Stimulated activated CD4-positive, alpha-beta T cell treated with anti-CD3 and anti-CD28 coated beads, Interleukin-1b, Interleukin-23, amount 100 ng/mL, for 1 hour (primary cell): Measurements from ENCODE around the gene FOXO6.

ENCODE experiments used
- DNase-seq, 2 donors: peaks; one replicate each; pipeline ENCODE4 v3.0.0-alpha.2; 2020; ENCODE audit warnings: low read depth in 2 of 2

Gene FOXO6

GRCh38 chr1:41351262-41352151, 9.7 kb upstream of the FOXO6 start:
- no peak for DNase-seq

DNA sequence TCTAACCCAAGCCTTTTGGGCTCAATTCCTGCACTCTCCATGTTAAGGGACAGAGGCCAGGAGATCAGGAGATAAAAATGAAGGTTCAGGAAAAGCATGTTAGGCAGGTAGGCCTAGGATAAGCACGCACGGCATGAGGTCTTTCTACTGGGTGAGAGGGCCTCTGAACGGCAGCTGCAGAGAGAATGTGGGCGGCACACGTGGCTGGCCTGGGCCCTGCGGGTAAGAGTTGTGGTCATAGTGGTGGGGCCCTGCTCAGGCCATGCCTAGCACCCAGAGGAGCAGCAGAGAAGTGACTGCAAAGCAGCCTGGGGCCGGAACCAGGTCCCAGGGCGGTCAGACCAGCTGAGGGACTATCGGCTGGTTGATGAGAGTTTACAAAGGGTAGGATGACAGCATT, 7.5 kb upstream of the FOXO6 start:
- DNase-seq, result no peak

GRCh38 chr1:41354956-41355355, 6.3 kb upstream of the FOXO6 start:
- no peak for DNase-seq

GRCh38 chr1:41355356-41355755, 5.9 kb upstream of the FOXO6 start:
- DNase-seq, result no peak

- no peak for DNase-seq
These were observed 5.5 kb upstream of the FOXO6 start for GRCh38 chr1:41355761-41356160.

GRCh38 chr1:41356752-41357151, 4.5 kb upstream of the FOXO6 start:
- no peak for DNase-seq

DNA sequence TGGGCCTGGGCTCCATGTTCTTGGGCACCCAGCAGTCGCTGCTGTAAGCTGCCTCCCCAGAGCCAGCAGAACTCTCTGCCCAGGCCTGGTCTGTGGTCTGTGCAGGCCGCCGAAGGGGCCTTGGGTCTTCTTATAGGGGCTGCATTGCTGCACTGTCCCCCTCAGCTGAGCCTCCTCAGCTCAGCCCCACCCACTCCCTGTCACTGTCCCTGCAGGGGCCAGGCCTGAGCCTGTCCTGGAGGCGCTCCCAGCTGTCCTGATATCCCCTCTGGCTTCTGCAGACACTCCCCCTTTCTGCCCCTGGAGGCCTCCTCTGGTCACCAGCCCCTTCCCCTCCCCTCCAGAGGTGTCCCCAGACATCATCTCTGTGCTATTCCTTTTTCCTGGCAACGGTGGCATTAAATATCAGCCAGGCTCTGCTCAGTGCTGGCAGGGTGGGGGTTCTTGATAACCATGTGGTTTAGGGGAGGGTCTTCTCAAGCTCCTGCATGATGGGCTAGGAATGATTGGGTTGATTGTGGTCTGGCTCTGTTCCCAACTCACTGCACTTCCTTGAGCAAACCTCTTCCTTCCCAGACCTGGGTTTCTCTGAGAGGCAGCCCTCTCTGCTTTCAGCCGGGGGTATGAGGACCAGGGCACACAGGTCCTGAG, 3.7 kb upstream of the FOXO6 start:
- no peak for DNase-seq

- no peak for DNase-seq
These were observed 2.9 kb upstream of the FOXO6 start for GRCh38 chr1:41358131-41359021.

DNA sequence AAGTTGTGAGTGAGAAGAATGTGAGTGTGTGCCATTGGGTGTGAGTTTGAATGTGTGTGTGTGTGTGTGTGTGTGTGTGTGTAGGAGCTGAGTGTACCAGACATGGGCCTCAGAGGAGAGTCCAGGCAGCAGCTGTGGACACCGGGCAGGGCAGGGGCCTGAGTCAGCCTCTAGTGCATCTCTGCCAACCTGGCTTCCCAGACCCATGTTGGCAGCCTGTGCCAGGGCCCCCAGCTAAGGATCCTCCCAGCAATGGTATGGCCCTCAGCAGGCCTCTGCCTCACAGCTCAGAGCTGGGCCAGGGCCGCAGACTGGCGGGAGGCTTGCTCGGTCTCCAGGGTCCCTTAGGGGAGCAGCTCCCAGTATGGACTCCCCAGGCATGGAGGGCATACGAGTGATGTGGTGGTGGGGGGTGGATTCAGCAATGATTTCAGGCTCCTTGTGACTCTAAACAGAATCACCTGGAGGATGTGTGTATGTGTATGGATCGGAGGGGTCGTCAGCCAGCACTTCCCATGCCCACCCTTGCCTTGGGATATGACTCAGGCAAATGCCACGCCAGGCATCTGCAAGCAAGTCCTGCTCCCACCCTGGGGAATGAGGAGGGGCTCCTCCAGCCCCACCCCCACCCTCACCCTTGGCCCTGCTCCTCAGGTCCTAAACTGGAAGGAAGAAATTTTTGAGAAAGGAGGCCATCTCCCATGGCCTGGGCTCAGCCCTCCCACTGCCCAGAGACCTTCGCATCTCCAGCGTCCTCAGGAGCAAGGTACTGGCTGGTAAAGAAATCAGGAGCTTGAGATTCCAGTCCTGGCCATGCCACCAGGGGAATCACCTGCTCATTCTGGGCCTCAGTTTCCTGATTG, 1.8 kb upstream of the FOXO6 start:
- DNase-seq, result no peak

DNA sequence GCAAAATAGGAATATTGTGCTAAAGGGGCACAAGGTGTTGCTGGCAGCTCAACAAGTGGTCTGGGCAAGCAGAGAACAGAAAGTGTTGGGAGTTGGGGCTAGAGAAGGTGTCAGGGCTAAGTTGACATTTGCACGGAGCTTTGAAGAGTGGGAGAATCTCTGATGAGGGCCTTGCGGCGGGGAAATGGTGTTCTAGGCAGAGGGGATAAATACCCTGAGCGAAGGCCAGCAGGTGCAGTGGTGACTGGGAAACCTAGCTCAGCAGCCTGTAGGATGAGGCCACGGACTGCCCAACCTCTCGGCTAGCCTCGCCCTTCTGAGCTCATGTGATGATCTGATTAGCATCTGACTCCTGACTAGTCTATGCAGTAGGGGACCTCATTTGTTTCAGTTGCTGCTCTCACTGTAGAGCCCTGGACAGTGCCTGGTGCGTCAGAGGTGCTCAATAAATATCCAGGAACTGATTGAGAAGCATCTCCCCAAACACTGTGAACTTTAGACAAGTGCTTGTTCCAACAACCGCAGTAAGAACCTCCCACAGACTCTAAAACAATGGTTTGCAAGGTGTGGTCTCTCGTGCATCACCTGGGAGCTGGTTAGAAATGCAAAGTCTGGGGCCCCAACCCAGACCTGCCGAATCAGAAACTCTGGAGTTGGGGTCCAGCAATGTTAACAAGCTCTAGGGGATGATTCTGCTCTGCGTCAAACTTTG, 1.0 kb upstream of the FOXO6 start:
- no peak for DNase-seq

GRCh38 chr1:41361495-41362356, 492 bp downstream of the FOXO6 start:
- no peak for DNase-seq

- DNase-seq, result no peak
These were observed 1.1 kb downstream of the FOXO6 start for GRCh38 chr1:41362357-41362721.

DNA sequence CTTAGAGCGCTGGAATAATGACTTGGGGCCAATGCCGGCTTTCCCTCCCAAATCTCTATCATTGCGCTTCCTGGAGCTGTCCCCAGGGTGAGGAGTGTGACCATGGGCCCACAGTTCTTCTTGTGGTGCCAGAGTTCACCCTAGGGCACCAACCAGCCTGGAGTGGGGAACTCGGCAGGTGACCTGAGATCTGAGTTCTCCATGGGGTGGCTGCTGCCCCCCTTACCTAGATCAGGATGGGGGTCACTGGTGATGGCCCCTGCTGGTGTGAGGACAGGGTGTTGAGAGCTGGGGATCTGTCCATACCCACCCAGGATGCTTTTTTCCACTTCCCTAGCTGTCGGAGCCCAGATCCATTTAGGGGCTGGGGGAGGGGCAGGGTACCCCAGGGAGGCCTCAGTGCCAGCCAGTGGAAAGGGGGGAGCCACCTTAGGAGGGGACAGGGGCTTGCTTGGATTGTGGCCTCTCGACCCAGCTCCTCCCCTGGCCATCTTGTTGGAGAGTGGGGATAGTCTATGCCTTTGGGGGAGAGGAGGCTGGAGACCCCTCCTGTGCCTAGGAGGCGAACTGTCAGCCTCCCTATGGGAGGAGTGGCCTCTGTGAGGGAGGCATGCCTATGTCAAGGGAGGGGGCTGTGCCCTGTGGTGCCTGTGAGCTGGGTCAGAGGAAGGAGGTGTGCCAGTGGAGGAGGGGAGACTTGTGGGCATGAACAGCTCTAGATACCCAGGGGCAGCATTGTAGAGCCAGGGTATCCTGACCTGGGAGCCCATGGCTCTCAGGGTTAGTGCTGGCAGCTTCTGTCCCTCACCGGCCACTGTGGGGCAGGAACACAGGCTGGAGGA, 1.7 kb downstream of the FOXO6 start:
- DNase-seq, result no peak

GRCh38 chr1:41363591-41364320, 2.5 kb downstream of the FOXO6 start:
- DNase-seq, result no peak

DNA sequence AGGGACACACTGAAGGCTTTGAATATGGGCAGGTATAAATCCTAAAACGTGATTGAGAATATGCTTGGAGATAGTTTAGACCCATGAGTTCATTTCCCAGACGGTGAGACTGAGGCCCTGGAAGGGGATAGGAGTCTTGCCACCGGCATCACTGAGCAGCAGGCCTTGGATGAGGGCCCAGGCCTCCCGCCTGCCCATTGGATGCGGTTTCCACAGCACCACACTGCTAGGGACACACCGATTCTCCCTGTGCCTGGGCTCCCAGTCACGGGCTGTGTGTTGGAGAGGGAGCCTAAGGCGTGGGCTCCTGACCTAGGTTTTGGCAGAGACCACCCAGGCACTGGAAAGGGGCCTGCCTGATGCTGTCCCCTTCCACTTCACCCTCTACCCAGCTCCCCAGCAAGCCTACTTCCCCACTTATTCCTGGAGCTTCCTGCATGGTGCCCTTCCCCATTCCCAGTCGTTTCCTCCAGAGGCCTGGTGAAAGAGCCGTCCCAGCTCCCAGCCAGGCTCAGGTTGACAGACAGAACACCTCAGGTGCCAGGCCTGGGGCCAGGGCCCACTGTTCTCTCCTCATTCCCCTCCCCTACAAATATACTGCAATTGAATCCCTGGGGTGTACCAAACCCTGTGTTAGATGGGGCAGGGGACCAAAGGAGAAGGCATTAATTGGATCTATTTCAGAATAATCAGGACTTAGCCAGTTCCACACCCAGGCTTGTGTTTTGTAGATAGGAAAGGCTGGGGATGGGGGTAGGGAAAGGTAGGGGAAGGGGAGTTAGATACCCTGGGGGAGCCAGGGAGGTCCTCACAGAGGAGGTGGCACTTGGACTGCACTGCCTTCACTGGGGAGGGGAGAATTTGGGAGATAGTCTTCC, 3.4 kb downstream of the FOXO6 start:
- no peak for DNase-seq

- no peak for DNase-seq
These were observed 4.0 kb downstream of the FOXO6 start for GRCh38 chr1:41365320-41365633.

- no peak for DNase-seq
These were observed 4.7 kb downstream of the FOXO6 start for GRCh38 chr1:41365772-41366454.
